Ascending aorta (tissue), 2 donors: ENCODE results near the gene RFPL1. TPM values are rescaled to one million over a fixed set of nuclear protein-coding genes. Genes with fewer than 3 reads are reported as not detected.

Experiments
- DNase-seq, 2 donors: peaks; one replicate each; pipeline ENCODE4 v3.0.0-alpha.2; 2019; ENCODE audit warnings: low spot score in 2 of 2
- H3K27ac ChIP-seq, 2 donors: fragments of 200-600 bp; sonication (generic); one replicate each; pipeline ENCODE4 v1.5.1; 2016 to 2017; ENCODE audit warnings: mild to moderate bottlenecking in 1 of 2
- H3K27me3 ChIP-seq: fragments of 200-600 bp; sonication (generic); one replicate; pipeline ENCODE4 v1.5.1; 2017
- H3K36me3 ChIP-seq, 2 donors: fragments of 200-600 bp; sonication (generic); one replicate each; pipeline ENCODE4 v1.5.1; 2016
- H3K4me1 ChIP-seq, 2 donors: fragments of 200-600 bp; sonication (generic); one replicate each; pipeline ENCODE4 v1.5.1; 2016 to 2017; ENCODE audit warnings: mild to moderate bottlenecking in 1 of 2
- H3K4me3 ChIP-seq, 2 donors: fragments of 200-600 bp; sonication (generic); one replicate each; pipeline ENCODE4 v1.5.1; 2016 to 2017; ENCODE audit warnings: mild to moderate bottlenecking in 1 of 2
- H3K9me3 ChIP-seq, 2 donors: fragments of 200-600 bp; sonication (generic); one replicate each; pipeline ENCODE4 v1.5.1; 2016
- CTCF ChIP-seq, 3 experiments: fragments of 200-600 bp in 2 of 3; fragments of 450-650 bp in 1 of 3; sonication (generic) in 2 of 3; IDR thresholded peaks; one replicate each; pipeline ENCODE4 v1.5.1; 2016 to 2019; ENCODE audit warnings: antibody characterized with exemption in 3 of 3, mild to moderate bottlenecking in 1 of 3, moderate library complexity in 1 of 3
- intact Hi-C: fragments of 100-400 bp; cut with DNase I; formaldehyde crosslinking; loops from one replicate; pipeline ENCODE4 v1.15.1; 2023
- total RNA-seq: library from RNA; depleted of rRNA; stranded (reverse); fragments of >200 nt; gene quantifications from one replicate; pipeline ENCODE4 v1.1.0, GENCODE V29; 2016

Gene RFPL1
- total RNA-seq, 1 donor from 2014 or later: not detected

DNA sequence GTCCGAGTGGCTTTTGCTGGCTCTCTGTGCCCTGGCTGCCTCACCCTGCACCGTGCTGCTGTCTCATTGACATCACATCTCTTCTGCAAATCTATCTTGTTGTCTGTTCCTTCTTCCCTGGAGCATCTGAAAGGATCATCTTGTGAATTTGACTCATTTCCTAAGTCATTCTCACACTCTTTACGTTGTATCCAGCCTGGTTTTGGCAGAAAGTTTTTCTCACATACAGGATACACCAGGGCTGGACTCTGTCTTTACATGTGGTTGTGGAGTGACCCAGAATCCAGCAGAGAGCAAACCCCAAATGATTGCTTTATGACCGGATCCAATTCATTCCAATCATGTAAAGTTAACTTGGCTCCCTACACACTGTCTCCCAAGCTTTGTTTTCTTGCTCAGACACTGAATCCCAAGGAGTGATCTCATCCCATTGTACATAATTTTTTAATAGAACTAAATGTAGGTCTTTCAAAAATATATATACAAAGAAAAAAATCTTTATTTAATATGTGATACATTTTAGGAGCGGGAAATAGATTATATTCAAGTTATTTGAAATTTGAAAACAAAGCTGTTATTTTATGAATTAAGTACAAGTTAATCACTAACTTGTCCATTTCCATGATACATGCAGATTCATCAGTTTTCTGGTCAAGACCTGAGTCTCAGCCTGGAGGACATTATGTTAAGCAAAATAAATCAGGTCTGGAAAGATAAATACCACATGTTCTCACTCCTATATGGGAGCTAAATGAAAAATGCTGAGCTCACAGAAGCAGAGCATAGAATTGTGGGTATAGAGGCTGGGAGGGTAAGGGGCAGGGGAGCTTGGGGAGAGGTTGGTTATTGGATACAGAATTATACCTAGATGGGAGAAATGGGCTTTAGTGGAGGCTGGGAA lies 2.9 kb upstream of the RFPL1 start:
- no peak overlapping the region for H3K27ac ChIP-seq
- no peaks in the 10 kb centered on the region for H3K36me3 ChIP-seq
- no peak for DNase-seq
- H3K4me3 ChIP-seq: no peak overlapping the region
- no peak for TF ChIP-seq CTCF (IDR thresholded peaks at IDR 0.05)
- H3K27me3 ChIP-seq: no peaks in the 10 kb centered on the region
- no peaks in the 10 kb centered on the region for H3K4me1 ChIP-seq
- intact Hi-C loops: no loop called here
- no peaks in the 10 kb centered on the region for H3K9me3 ChIP-seq

DNA sequence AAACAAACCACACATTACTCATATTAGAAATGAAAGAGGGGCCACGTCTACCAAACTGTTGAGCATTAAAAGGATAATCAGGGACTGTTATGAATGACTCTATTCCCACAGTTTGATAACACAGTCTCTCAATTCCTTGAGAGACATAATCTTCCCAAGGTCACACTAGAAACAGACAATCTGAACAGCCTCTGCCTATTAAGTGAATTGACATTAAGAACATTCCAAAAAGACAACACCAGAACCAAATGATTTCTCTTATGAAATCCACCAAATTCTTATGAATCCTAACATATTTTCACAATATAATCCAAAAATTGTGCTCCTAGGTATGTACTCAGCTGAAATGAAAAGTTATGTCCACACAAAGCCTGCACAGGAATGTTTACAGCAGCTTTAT lies 4.6 kb downstream of the RFPL1 start:
- intact Hi-C loops: no loop called here
- Histone ChIP-seq H3K9me3 (no peaks in the 10 kb centered on the region), H3K36me3 (no peaks in the 10 kb centered on the region), H3K4me1 (no peaks in the 10 kb centered on the region), H3K27me3 (no peaks in the 10 kb centered on the region), H3K4me3 (no peak overlapping the region), H3K27ac (no peak overlapping the region)
- no peak for TF ChIP-seq CTCF (IDR thresholded peaks at IDR 0.05)
- no peak for DNase-seq

- H3K27me3 ChIP-seq: no peaks in the 10 kb centered on the region
- H3K9me3 ChIP-seq: no peaks in the 10 kb centered on the region
- no peak for TF ChIP-seq CTCF (IDR thresholded peaks at IDR 0.05)
- no peak overlapping the region for H3K4me3 ChIP-seq
- H3K4me1 ChIP-seq: no peaks in the 10 kb centered on the region
- no peak overlapping the region for H3K27ac ChIP-seq
- no peaks in the 10 kb centered on the region for H3K36me3 ChIP-seq
- DNase-seq: no peak
- intact Hi-C loops: no loop called here
Observed at GRCh38 chr22:29443452-29443851, 5.1 kb downstream of the RFPL1 start.

GRCh38 chr22:29443861-29444792 lies 5.7 kb downstream of the RFPL1 start:
- Histone ChIP-seq H3K4me3 (no peak overlapping the region), H3K36me3 (no peaks in the 10 kb centered on the region), H3K4me1 (no peaks in the 10 kb centered on the region), H3K9me3 (no peaks in the 10 kb centered on the region), H3K27ac (no peak overlapping the region), H3K27me3 (no peaks in the 10 kb centered on the region)
- no peak for TF ChIP-seq CTCF (IDR thresholded peaks at IDR 0.05)
- intact Hi-C loops: no loop called here
- no peak for DNase-seq

DNA sequence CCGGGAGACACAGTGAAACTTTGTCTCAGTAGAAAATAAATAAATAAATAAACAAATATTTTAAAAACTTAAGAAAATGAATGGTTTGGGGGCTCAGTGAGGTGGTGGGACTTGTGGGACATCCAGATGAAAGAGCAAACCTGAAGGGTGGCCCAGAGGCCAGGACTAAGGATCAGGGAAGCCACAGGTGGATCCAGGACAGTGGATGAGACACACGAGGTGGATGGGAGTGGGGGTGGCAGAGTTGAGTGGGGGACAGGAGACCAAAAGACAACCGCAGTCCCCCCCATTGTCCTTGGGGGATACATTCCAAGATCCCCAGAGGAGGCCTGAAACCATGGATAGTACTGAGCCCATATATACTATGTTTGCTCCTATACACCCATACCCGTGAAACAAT lies 7.1 kb downstream of the RFPL1 start:
- H3K27me3 ChIP-seq: no peaks in the 10 kb centered on the region
- H3K9me3 ChIP-seq: no peaks in the 10 kb centered on the region
- intact Hi-C loops: no loop called here
- H3K27ac ChIP-seq: no peak overlapping the region
- no peak overlapping the region for H3K4me3 ChIP-seq
- DNase-seq: no peak
- no peak for TF ChIP-seq CTCF (IDR thresholded peaks at IDR 0.05)
- no peaks in the 10 kb centered on the region for H3K36me3 ChIP-seq
- no peaks in the 10 kb centered on the region for H3K4me1 ChIP-seq
